Fibroblast of lung (primary cell): Measurements from ENCODE around the gene GMPR2. TPM values are rescaled to one million over a fixed set of nuclear protein-coding genes. Genes with fewer than 3 reads are reported as not detected.

Source experiments
- DNase-seq, 2 donors: peaks; one replicate each; pipeline versions ENCODE4 v3.0.0 to v3.0.0-alpha.2; 2010; ENCODE audit warnings: low read depth in 2 of 2
- H2AFZ ChIP-seq: 2 replicates; pipeline ENCODE4 v1.5.1; 2012; ENCODE audit warnings: low read length, control low read depth, inconsistent platforms
- H3K27ac ChIP-seq: 2 replicates; pipeline ENCODE4 v1.5.1; 2011; ENCODE audit warnings: low read length, control low read depth; ENCODE audit not compliant: insufficient read depth
- H3K27me3 ChIP-seq: 2 replicates; pipeline ENCODE4 v1.5.1; 2011; ENCODE audit warnings: mild to moderate bottlenecking, low read length; ENCODE audit not compliant: control insufficient read depth, insufficient read depth
- H3K36me3 ChIP-seq: 2 replicates; pipeline ENCODE4 v1.5.1; 2011; ENCODE audit warnings: low read length; ENCODE audit not compliant: control insufficient read depth, insufficient read depth
- H3K4me1 ChIP-seq: 2 replicates; pipeline ENCODE4 v1.5.1; 2011; ENCODE audit warnings: low read length; ENCODE audit not compliant: control insufficient read depth, insufficient read depth; ENCODE audit errors: extremely low read depth
- H3K4me2 ChIP-seq: 2 replicates; pipeline ENCODE4 v1.5.1; 2011; ENCODE audit warnings: low read length, control low read depth; ENCODE audit not compliant: insufficient read depth; ENCODE audit errors: extremely low read depth
- H3K4me3 ChIP-seq, 4 experiments: fragments of 200-600 bp in 1 of 4; sonication (generic) in 1 of 4; replicated peaks in 1 of 4; 2 replicates each; pipeline ENCODE4 v1.5.1; 2011 to 2016; ENCODE audit warnings: low read length in 4 of 4, low read depth in 3 of 4, mild to moderate bottlenecking in 3 of 4, control low read depth in 2 of 4, inconsistent platforms in 1 of 4, mixed read lengths in 1 of 4; ENCODE audit not compliant: insufficient read depth in 1 of 4; ENCODE audit errors: control extremely low read depth in 1 of 4
- H3K79me2 ChIP-seq: 2 replicates; pipeline ENCODE4 v1.5.1; 2012; ENCODE audit warnings: mild to moderate bottlenecking, low read length, inconsistent platforms; ENCODE audit not compliant: control insufficient read depth, insufficient read depth
- H3K9ac ChIP-seq: 2 replicates; pipeline ENCODE4 v1.5.1; 2011; ENCODE audit warnings: mild to moderate bottlenecking, low read length, control low read depth; ENCODE audit not compliant: insufficient read depth
- H3K9me3 ChIP-seq: 2 replicates; pipeline ENCODE4 v1.5.1; 2012; ENCODE audit warnings: low read depth, low read length; ENCODE audit not compliant: control insufficient read depth, insufficient read depth
- H4K20me1 ChIP-seq: 2 replicates; pipeline ENCODE4 v1.5.1; 2011; ENCODE audit warnings: low read length; ENCODE audit not compliant: control insufficient read depth, insufficient read depth; ENCODE audit errors: extremely low read depth
- EZH2 ChIP-seq: IDR thresholded peaks from 2 replicates; pipeline ENCODE4 v1.5.1; 2012; ENCODE audit warnings: low read length, control low read depth, mild to moderate bottlenecking; ENCODE audit errors: missing control alignments
- polyA plus RNA-seq, 2 donors: library from polyadenylated mRNA; depleted of rRNA in 1 of 2; stranded (reverse) in 1 of 2; unstranded in 1 of 2; fragments of >200 nt; gene quantifications; 2 replicates each; pipeline ENCODE4 v1.2.1, GENCODE V29; 2011 to 2012; ENCODE audit warnings: missing spikeins in 1 of 2
- total RNA-seq: library from RNA; depleted of rRNA; stranded (reverse); fragments of >200 nt; gene quantifications from 2 replicates; pipeline ENCODE4 v1.2.1, GENCODE V29; 2014
- TF ChIP-seq, protein P1 (sequence below), 2 donors: IDR thresholded peaks in 1 of 2; conservative IDR thresholded peaks in 1 of 2; 1 replicate in 1 of 2; 2 replicates in 1 of 2; pipeline ENCODE4 v1.5.1; 2011 to 2012; ENCODE audit warnings: low read length in 2 of 2, control low read depth in 1 of 2, inconsistent platforms in 1 of 2, low read depth in 1 of 2, mild to moderate bottlenecking in 1 of 2

The GMPR2 gene
- total and polyA plus RNA-seq, 2 donors (not counting 1 experiment from before 2014, with no cell fraction given), result 80.2 to 128 TPM

DNA sequence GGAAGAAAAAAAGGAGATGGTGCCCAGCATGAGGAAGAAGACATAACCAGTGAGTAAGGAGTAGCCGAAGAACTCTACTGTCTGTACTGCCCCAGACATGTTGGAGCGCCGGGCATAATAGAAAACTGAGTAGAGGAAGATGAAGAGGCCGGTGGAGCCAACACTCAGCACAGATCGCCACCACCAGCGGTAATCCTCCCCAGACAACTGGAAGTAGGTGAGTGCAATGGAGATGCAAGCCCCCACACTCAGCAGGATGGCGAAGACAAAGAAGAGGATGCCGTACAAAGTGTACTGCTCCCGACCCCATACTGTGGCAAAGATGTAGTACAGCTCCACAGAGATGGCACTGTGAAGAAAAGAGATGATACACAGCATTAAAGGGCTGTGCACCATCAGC lies 43.3 kb upstream of the GMPR2 start:
- H2AFZ ChIP-seq, result no peak overlapping the region
- H3K79me2 ChIP-seq, result peaks cover 19% of the 10 kb centered on the region

DNA sequence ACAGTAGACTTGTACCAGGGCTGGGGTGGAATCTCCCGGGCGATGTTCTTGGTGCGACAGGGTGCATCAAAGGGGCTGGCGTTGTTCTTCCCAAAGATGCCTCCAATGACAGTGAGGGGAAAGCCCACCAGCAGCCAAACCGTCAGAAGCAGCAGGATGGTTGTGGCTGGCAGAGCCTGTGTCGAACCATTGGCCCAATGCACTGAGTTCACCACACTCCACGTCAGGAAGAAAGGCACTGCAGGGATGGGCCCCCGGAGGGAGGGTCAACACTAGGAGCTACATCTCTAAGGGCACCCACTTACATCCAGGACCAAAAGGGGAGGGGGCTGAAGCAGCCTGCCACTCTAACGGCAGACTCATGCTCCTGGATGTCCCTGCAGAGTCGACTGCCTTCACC lies 42.3 kb upstream of the GMPR2 start:
- Histone ChIP-seq H3K9me3 (no peaks in the 10 kb centered on the region), H3K27ac (no peak overlapping the region), H3K36me3 (peaks cover 17% of the 10 kb centered on the region), H3K9ac (no peak overlapping the region), H3K4me2 (no peak overlapping the region), H3K27me3 (no peaks in the 10 kb centered on the region), H3K4me3 (no peak overlapping the region), H3K79me2 (peaks cover 25% of the 10 kb centered on the region), H4K20me1 (no peaks in the 10 kb centered on the region), H2AFZ (no peak overlapping the region), H3K4me1 (peaks cover 4% of the 10 kb centered on the region)
- no peak for DNase-seq
- TF ChIP-seq, protein P1, sequence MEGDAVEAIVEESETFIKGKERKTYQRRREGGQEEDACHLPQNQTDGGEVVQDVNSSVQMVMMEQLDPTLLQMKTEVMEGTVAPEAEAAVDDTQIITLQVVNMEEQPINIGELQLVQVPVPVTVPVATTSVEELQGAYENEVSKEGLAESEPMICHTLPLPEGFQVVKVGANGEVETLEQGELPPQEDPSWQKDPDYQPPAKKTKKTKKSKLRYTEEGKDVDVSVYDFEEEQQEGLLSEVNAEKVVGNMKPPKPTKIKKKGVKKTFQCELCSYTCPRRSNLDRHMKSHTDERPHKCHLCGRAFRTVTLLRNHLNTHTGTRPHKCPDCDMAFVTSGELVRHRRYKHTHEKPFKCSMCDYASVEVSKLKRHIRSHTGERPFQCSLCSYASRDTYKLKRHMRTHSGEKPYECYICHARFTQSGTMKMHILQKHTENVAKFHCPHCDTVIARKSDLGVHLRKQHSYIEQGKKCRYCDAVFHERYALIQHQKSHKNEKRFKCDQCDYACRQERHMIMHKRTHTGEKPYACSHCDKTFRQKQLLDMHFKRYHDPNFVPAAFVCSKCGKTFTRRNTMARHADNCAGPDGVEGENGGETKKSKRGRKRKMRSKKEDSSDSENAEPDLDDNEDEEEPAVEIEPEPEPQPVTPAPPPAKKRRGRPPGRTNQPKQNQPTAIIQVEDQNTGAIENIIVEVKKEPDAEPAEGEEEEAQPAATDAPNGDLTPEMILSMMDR (conservative IDR thresholded peaks at IDR 0.05 in 1 of 2, IDR thresholded peaks at IDR 0.05 in 1 of 2; ENCODE audit: low read depth in 1 of 2, low read length in 2 of 2), result no peak
- TF ChIP-seq EZH2, result no peak

More for the DNA sequence above, 43.3 kb upstream of the GMPR2 start:
- H3K9me3 ChIP-seq, result no peaks in the 10 kb centered on the region
- H3K4me3 ChIP-seq, result no peak overlapping the region
- H3K9ac ChIP-seq, result no peak overlapping the region
- no peaks in the 10 kb centered on the region for H4K20me1 ChIP-seq
- H3K4me2 ChIP-seq, result no peak overlapping the region
- TF ChIP-seq, protein P1 (conservative IDR thresholded peaks at IDR 0.05 in 1 of 2, IDR thresholded peaks at IDR 0.05 in 1 of 2; ENCODE audit: low read depth in 1 of 2, low read length in 2 of 2), result no peak
- no peak for TF ChIP-seq EZH2
- peaks cover 23% of the 10 kb centered on the region for H3K36me3 ChIP-seq
- peaks cover 4% of the 10 kb centered on the region for H3K4me1 ChIP-seq
- H3K27ac ChIP-seq, result no peak overlapping the region
- no peaks in the 10 kb centered on the region for H3K27me3 ChIP-seq
- DNase-seq, result no peak

DNA sequence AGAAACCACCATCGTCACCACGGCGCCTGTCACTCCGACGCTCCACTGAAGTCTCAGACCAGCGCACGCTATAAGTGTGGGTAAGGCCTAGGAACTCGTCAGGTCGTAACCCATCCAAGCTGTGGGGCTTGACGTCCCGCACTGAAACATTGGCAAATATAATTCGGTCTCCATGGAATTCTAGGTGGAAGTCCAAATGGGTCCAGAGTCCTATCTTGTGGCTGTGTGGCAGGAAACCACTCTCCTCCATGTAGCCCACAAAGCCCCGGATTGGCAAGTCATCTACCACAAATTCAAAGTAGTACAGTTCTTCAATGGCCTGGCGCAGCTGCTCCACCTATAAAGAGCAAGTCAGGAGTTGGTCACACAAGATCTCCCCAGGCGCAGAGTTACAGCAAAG lies 39.8 kb upstream of the GMPR2 start:
- TF ChIP-seq, protein P1 (conservative IDR thresholded peaks at IDR 0.05 in 1 of 2, IDR thresholded peaks at IDR 0.05 in 1 of 2; ENCODE audit: low read depth in 1 of 2, low read length in 2 of 2), result no peak
- no peak for TF ChIP-seq EZH2
- Histone ChIP-seq H2AFZ (no peak overlapping the region), H3K27me3 (no peaks in the 10 kb centered on the region), H4K20me1 (no peaks in the 10 kb centered on the region), H3K9me3 (no peaks in the 10 kb centered on the region), H3K9ac (no peak overlapping the region), H3K36me3 (peaks cover 15% of the 10 kb centered on the region), H3K4me2 (no peak overlapping the region), H3K4me1 (peaks cover 1% of the 10 kb centered on the region), H3K79me2 (peaks cover 29% of the 10 kb centered on the region), H3K27ac (no peak overlapping the region), H3K4me3 (no peak overlapping the region)
- DNase-seq, result no peak
